ENCODE results near the gene LDB3. TPM values are rescaled to one million over a fixed set of nuclear protein-coding genes. Genes with fewer than 3 reads are reported as not detected.

Gene LDB3
- total RNA-seq, 2 experiments from 2014 or later, result 0.05 to 0.08 TPM

GRCh38 chr10:86655173-86655540 lies 13.2 kb upstream of the LDB3 start:
- H3K4me1 Mint-ChIP-seq (ENCODE audit: low read depth), result no peaks in the 10 kb centered on the region
- H3K4me3 Mint-ChIP-seq, result no peak overlapping the region
- CTCF ChIA-PET, result no interaction called here
- Histone ChIP-seq H3K36me3 (ENCODE audit: insufficient read depth, low read length) (no peaks in the 10 kb centered on the region), H3K4me1 (ENCODE audit: insufficient read depth, low read length) (no peaks in the 10 kb centered on the region), H3K27me3 (ENCODE audit: control insufficient read depth in 1 of 2, insufficient read depth in 2 of 2, low read length in 2 of 2) (no peaks in the 10 kb centered on the region), H3K4me3 (ENCODE audit: low read length) (no peak overlapping the region), H3K9me3 (ENCODE audit: control insufficient read depth in 1 of 2, insufficient read depth in 1 of 2, low read length in 2 of 2) (no peaks in the 10 kb centered on the region), H3K27ac (ENCODE audit: low read depth in 1 of 2, low read length in 2 of 2) (no peak overlapping the region)
- TF ChIP-seq CTCF (IDR thresholded peaks at IDR 0.05), result no peak
- intact Hi-C loops (cut with DNase I, micrococcal nuclease), result no loop called here
- H3K27me3 Mint-ChIP-seq, result no peaks in the 10 kb centered on the region
- POLR2A ChIA-PET, result no interaction called here
- H3K36me3 Mint-ChIP-seq (ENCODE audit: low read depth), result no peaks in the 10 kb centered on the region
- ATAC-seq (ENCODE audit: poor library complexity), result no peak
- no peaks in the 10 kb centered on the region for H3K9me3 Mint-ChIP-seq
- DNase-seq, result no peak
- no peak overlapping the region for H3K27ac Mint-ChIP-seq

GRCh38 chr10:86655596-86655995 lies 12.7 kb upstream of the LDB3 start:
- intact Hi-C loops (cut with DNase I, micrococcal nuclease), result no loop called here

GRCh38 chr10:86657011-86657395 lies 11.3 kb upstream of the LDB3 start:
- Mint-ChIP-seq H3K27me3 (no peaks in the 10 kb centered on the region), H3K36me3 (ENCODE audit: low read depth) (no peaks in the 10 kb centered on the region), H3K9me3 (no peaks in the 10 kb centered on the region), H3K27ac (no peak overlapping the region), H3K4me1 (ENCODE audit: low read depth) (no peaks in the 10 kb centered on the region), H3K4me3 (no peak overlapping the region)
- POLR2A ChIA-PET, result no interaction called here
- no peak for DNase-seq
- intact Hi-C loops (cut with DNase I, micrococcal nuclease), result no loop called here
- Histone ChIP-seq H3K9me3 (ENCODE audit: control insufficient read depth in 1 of 2, insufficient read depth in 1 of 2, low read length in 2 of 2) (no peaks in the 10 kb centered on the region), H3K4me1 (ENCODE audit: insufficient read depth, low read length) (no peaks in the 10 kb centered on the region), H3K4me3 (ENCODE audit: low read length) (no peak overlapping the region), H3K27ac (ENCODE audit: low read depth in 1 of 2, low read length in 2 of 2) (no peak overlapping the region), H3K27me3 (ENCODE audit: control insufficient read depth in 1 of 2, insufficient read depth in 2 of 2, low read length in 2 of 2) (no peaks in the 10 kb centered on the region), H3K36me3 (ENCODE audit: insufficient read depth, low read length) (no peaks in the 10 kb centered on the region)
- no peak for ATAC-seq (ENCODE audit: poor library complexity)
- CTCF ChIA-PET, result no interaction called here
- no peak for TF ChIP-seq CTCF (IDR thresholded peaks at IDR 0.05)

More at GRCh38 chr10:86655596-86655995, 12.7 kb upstream of the LDB3 start:
- ChIA-PET CTCF (no interaction called here), POLR2A (no interaction called here)
- ATAC-seq (ENCODE audit: poor library complexity), result no peak
- no peaks in the 10 kb centered on the region for H3K9me3 Mint-ChIP-seq
- no peak for TF ChIP-seq CTCF (IDR thresholded peaks at IDR 0.05)
- no peaks in the 10 kb centered on the region for H3K4me1 ChIP-seq (ENCODE audit: insufficient read depth, low read length)
- no peaks in the 10 kb centered on the region for H3K9me3 ChIP-seq (ENCODE audit: control insufficient read depth in 1 of 2, insufficient read depth in 1 of 2, low read length in 2 of 2)
- H3K27me3 ChIP-seq (ENCODE audit: control insufficient read depth in 1 of 2, insufficient read depth in 2 of 2, low read length in 2 of 2), result no peaks in the 10 kb centered on the region
- H3K27me3 Mint-ChIP-seq, result no peaks in the 10 kb centered on the region
- H3K4me3 ChIP-seq (ENCODE audit: low read length), result no peak overlapping the region
- H3K27ac Mint-ChIP-seq, result no peak overlapping the region
- no peaks in the 10 kb centered on the region for H3K36me3 Mint-ChIP-seq (ENCODE audit: low read depth)
- no peaks in the 10 kb centered on the region for H3K36me3 ChIP-seq (ENCODE audit: insufficient read depth, low read length)
- DNase-seq, result no peak
- no peak overlapping the region for H3K4me3 Mint-ChIP-seq
- no peaks in the 10 kb centered on the region for H3K4me1 Mint-ChIP-seq (ENCODE audit: low read depth)
- no peak overlapping the region for H3K27ac ChIP-seq (ENCODE audit: low read depth in 1 of 2, low read length in 2 of 2)

Measured in CD4-positive, alpha-beta T cell (primary cell).